K562 (cell line): ENCODE results near the gene RABGAP1L. TPM values are rescaled to one million over a fixed set of nuclear protein-coding genes. Genes with fewer than 3 reads are reported as not detected.

Experiments used
- ARNT ChIP-seq, 2 experiments: fragments of 450-650 bp; IDR thresholded peaks; 2 replicates each; pipeline ENCODE4 v1.6.1; 2016; ENCODE audit warnings: mild to moderate bottlenecking in 1 of 2
- CREM ChIP-seq: IDR thresholded peaks from 2 replicates; pipeline ENCODE4 v1.6.1; 2014; ENCODE audit warnings: antibody characterized with exemption, low read depth
- ETS2 ChIP-seq: IDR thresholded peaks from 2 replicates; pipeline ENCODE4 v1.6.1; 2016; ENCODE audit warnings: borderline replicate concordance, missing genetic modification characterization, mild to moderate bottlenecking, moderate library complexity, missing compliant biosample characterization; ENCODE audit not compliant: poor library complexity, severe bottlenecking
- GATAD2A ChIP-seq: fragments of 450-650 bp; IDR thresholded peaks from 2 replicates; pipeline ENCODE4 v1.6.1; 2017
- KAT2B ChIP-seq: IDR thresholded peaks from one replicate; pipeline ENCODE4 v1.6.1; 2012; ENCODE audit warnings: low read depth, mild to moderate bottlenecking, control low read depth, inconsistent platforms, low read length, moderate library complexity
- SMAD4 ChIP-seq: fragments of 250-450 bp; sonication (Bioruptor Pico); conservative IDR thresholded peaks from 2 replicates; pipeline ENCODE4 v1.8.0; 2021; ENCODE audit warnings: inconsistent platforms, mild to moderate bottlenecking, moderate library complexity
- ZEB2 ChIP-seq: fragments of 450-650 bp; IDR thresholded peaks from 2 replicates; pipeline ENCODE4 v1.6.1; 2016
- ZNF12 ChIP-seq: sonication (generic); formaldehyde crosslinking; IDR thresholded peaks from 2 replicates; pipeline ENCODE4 v1.4.0; 2020; ENCODE audit warnings: mild to moderate bottlenecking, missing genetic modification reagents
- polyA plus RNA-seq, 8 experiments: library from polyadenylated mRNA; depleted of rRNA in 4 of 8; stranded (reverse) in 5 of 8; unstranded in 3 of 8; fragments of >200 nt; fragmentation: Nextera tagmentation in 2 of 8; fragmentation: Illumina TruSeq in 1 of 8; extraction: Ambion mirVana in 2 of 8; extraction: Trizol in 1 of 8; gene quantifications; 2 replicates each; pipeline versions ENCODE4 v1.2.1 to v1.2.3, GENCODE V29; 2011 to 2014; ENCODE audit warnings: inconsistent platforms in 1 of 8, missing spikeins in 1 of 8
- total RNA-seq, 7 experiments: library from RNA; depleted of rRNA in 6 of 7; stranded (reverse); fragments of >200 nt in 6 of 7; fragmentation: Illumina TruSeq in 2 of 7; extraction: Trizol in 2 of 7; gene quantifications; 2 replicates each; pipeline versions ENCODE4 v1.2.1 to v1.2.3, GENCODE V29; 2011 to 2021; ENCODE audit warnings: low replicate concordance in 1 of 7
- TF ChIP-seq, protein P1 (sequence below), 2 experiments: fragments of 450-650 bp; formaldehyde crosslinking in 1 of 2; IDR thresholded peaks; 2 replicates each; pipeline versions ENCODE4 v1.4.0 to v1.6.1; 2014 to 2020; ENCODE audit warnings: mild to moderate bottlenecking in 2 of 2, borderline replicate concordance in 1 of 2, low read depth in 1 of 2
- TF ChIP-seq, protein P2 (sequence below), 3 experiments: IDR thresholded peaks in 2 of 3; conservative IDR thresholded peaks in 1 of 3; 2 replicates each; pipeline ENCODE4 v1.5.1; 2011 to 2012; ENCODE audit warnings: low read length in 3 of 3, mild to moderate bottlenecking in 3 of 3, control low read depth in 2 of 3, improper control_type of control experiment in 1 of 3, inconsistent platforms in 1 of 3, low read depth in 1 of 3, mixed read lengths in 1 of 3, moderate library complexity in 1 of 3; ENCODE audit not compliant: insufficient read depth in 2 of 3
- TF ChIP-seq, protein P3 (sequence below): sonication (generic); IDR thresholded peaks from 2 replicates; pipeline ENCODE4 v1.6.1; 2016
- TF ChIP-seq, protein P4 (sequence below), 3 experiments: fragments of 200-800 bp in 1 of 3; sonication (Bioruptor generic) in 1 of 3; sonication (generic) in 1 of 3; formaldehyde crosslinking in 1 of 3; IDR thresholded peaks; 2 replicates each; pipeline versions ENCODE4 v1.6.1 to v1.8.0; 2016 to 2022; ENCODE audit warnings: mild to moderate bottlenecking in 2 of 3, missing compliant biosample characterization in 2 of 3, missing genetic modification characterization in 2 of 3, missing genetic modification reagents in 1 of 3
- TF ChIP-seq, protein P5 (sequence below): sonication (generic); formaldehyde crosslinking; IDR thresholded peaks from 2 replicates; pipeline ENCODE4 v1.8.1; 2023; ENCODE audit warnings: mild to moderate bottlenecking, missing genetic modification reagents, moderate library complexity

RABGAP1L gene
- total and polyA plus RNA-seq, 9 of the 15 experiments (the other 6 are each of a cell fraction or from before 2014, with no cell fraction given), result 16.5 to 44.9 (median 26.7) TPM

DNA sequence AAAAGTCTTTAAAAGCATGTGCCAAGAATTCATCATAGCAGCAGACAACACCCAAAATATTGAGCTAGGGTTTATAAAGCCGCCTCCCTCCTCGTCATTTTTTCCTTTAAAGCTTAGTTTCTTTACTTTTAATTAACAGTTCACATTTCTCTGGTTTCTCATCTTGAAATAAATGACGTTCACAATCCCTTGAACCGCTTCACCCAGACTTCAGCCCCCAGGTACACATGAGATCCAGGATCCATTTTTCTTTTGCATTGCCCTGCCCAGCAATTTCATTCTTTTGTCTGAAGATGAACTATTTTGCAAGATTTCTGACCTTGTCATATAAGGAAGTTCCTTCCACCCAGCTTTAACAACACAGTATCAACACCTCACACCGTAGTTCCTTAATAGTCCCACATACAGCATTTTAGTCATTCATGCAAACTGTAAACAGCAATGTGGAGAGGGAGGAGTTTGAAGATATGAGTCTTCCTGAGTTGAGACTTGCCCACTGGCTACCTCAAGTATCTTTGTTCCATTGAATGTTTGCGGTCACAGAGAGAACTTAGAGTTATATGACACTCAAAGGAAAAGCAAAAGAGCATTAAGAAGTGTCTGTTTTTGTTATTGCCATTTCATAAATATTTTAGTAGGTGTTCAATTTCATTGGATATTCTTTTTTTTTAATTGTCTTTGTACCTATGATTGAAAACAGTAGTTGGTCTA is 805.1 kb downstream of the RABGAP1L start (continued):
- TF ChIP-seq, protein P1, sequence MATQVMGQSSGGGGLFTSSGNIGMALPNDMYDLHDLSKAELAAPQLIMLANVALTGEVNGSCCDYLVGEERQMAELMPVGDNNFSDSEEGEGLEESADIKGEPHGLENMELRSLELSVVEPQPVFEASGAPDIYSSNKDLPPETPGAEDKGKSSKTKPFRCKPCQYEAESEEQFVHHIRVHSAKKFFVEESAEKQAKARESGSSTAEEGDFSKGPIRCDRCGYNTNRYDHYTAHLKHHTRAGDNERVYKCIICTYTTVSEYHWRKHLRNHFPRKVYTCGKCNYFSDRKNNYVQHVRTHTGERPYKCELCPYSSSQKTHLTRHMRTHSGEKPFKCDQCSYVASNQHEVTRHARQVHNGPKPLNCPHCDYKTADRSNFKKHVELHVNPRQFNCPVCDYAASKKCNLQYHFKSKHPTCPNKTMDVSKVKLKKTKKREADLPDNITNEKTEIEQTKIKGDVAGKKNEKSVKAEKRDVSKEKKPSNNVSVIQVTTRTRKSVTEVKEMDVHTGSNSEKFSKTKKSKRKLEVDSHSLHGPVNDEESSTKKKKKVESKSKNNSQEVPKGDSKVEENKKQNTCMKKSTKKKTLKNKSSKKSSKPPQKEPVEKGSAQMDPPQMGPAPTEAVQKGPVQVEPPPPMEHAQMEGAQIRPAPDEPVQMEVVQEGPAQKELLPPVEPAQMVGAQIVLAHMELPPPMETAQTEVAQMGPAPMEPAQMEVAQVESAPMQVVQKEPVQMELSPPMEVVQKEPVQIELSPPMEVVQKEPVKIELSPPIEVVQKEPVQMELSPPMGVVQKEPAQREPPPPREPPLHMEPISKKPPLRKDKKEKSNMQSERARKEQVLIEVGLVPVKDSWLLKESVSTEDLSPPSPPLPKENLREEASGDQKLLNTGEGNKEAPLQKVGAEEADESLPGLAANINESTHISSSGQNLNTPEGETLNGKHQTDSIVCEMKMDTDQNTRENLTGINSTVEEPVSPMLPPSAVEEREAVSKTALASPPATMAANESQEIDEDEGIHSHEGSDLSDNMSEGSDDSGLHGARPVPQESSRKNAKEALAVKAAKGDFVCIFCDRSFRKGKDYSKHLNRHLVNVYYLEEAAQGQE (IDR thresholded peaks at IDR 0.05; ENCODE audit: borderline replicate concordance), result no peak
- TF ChIP-seq, protein P1 (CRISPR knock-in tag; IDR thresholded peaks at IDR 0.05; ENCODE audit: low read depth), result no peak
- TF ChIP-seq, protein P2, sequence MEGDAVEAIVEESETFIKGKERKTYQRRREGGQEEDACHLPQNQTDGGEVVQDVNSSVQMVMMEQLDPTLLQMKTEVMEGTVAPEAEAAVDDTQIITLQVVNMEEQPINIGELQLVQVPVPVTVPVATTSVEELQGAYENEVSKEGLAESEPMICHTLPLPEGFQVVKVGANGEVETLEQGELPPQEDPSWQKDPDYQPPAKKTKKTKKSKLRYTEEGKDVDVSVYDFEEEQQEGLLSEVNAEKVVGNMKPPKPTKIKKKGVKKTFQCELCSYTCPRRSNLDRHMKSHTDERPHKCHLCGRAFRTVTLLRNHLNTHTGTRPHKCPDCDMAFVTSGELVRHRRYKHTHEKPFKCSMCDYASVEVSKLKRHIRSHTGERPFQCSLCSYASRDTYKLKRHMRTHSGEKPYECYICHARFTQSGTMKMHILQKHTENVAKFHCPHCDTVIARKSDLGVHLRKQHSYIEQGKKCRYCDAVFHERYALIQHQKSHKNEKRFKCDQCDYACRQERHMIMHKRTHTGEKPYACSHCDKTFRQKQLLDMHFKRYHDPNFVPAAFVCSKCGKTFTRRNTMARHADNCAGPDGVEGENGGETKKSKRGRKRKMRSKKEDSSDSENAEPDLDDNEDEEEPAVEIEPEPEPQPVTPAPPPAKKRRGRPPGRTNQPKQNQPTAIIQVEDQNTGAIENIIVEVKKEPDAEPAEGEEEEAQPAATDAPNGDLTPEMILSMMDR (IDR thresholded peaks at IDR 0.05 in 2 of 3, conservative IDR thresholded peaks at IDR 0.05 in 1 of 3; ENCODE audit: insufficient read depth in 2 of 3, low read depth in 1 of 3, low read length in 3 of 3), result no peak
- TF ChIP-seq SMAD4 (CRISPR knock-in tag) (no peak), GATAD2A (no peak; the same call in 1 of the 2 replicates), ZEB2 (0 out of 2 replicates have a peak, but pooled peaks have one; percentile 7), CREM (peak; percentile 61), ETS2 (tag) (no peak), ZNF12 (no peak), KAT2B (no peak), ARNT (IDR thresholded peaks at IDR 0.05) (peak in 1 of 2 experiments; percentile 55; a peak in 1 of 4 replicates)
- TF ChIP-seq, protein P3, sequence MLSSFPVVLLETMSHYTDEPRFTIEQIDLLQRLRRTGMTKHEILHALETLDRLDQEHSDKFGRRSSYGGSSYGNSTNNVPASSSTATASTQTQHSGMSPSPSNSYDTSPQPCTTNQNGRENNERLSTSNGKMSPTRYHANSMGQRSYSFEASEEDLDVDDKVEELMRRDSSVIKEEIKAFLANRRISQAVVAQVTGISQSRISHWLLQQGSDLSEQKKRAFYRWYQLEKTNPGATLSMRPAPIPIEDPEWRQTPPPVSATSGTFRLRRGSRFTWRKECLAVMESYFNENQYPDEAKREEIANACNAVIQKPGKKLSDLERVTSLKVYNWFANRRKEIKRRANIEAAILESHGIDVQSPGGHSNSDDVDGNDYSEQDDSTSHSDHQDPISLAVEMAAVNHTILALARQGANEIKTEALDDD, result peak; percentile 85
- TF ChIP-seq, protein P4, sequence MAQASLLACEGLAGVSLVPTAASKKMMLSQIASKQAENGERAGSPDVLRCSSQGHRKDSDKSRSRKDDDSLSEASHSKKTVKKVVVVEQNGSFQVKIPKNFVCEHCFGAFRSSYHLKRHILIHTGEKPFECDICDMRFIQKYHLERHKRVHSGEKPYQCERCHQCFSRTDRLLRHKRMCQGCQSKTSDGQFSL (CRISPR knock-in tag; IDR thresholded peaks at IDR 0.05), result no peak
- TF ChIP-seq, protein P4 (tag; IDR thresholded peaks at IDR 0.05), result no peak
- TF ChIP-seq, protein P5, sequence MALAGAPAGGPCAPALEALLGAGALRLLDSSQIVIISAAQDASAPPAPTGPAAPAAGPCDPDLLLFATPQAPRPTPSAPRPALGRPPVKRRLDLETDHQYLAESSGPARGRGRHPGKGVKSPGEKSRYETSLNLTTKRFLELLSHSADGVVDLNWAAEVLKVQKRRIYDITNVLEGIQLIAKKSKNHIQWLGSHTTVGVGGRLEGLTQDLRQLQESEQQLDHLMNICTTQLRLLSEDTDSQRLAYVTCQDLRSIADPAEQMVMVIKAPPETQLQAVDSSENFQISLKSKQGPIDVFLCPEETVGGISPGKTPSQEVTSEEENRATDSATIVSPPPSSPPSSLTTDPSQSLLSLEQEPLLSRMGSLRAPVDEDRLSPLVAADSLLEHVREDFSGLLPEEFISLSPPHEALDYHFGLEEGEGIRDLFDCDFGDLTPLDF (CRISPR knock-in tag), result no peak
